ENCODE measurements around the gene MYO10.

- TF ChIP-seq CTCF (IDR thresholded peaks at IDR 0.05) (no peak), POLR2A (IDR thresholded peaks at IDR 0.05) (no peak), POLR2AphosphoS5 (IDR thresholded peaks at IDR 0.05) (no peak)
These were observed 72.6 kb downstream of the MYO10 start for GRCh38 chr5:16863469-16863946.
